ENCODE data around the gene FMN1.

GRCh38 chr15:33138000-33138399 lies 56.5 kb downstream of the FMN1 start:
- no peak for TF ChIP-seq CTCF (conservative IDR thresholded peaks at IDR 0.05; ENCODE audit: low read depth, low read length)
- TF ChIP-seq EZH2 (IDR thresholded peaks at IDR 0.05; ENCODE audit: borderline replicate concordance, low read depth, low read length, poor library complexity, severe bottlenecking), result no peak

Data from A673 (cell line).